MCF 10A (cell line): Measurements from ENCODE around the gene RAVER2. TPM values are rescaled to one million over a fixed set of nuclear protein-coding genes. Genes with fewer than 3 reads are reported as not detected.

ENCODE experiments used
- BruUV-seq: library from RNA; stranded (reverse); fragments of 400-500 nt; replicated peaks from 2 replicates; lab custom pipeline; 2021; lab: Mats Ljungman, UMichigan
- CTCF ChIA-PET: fragments of 300-600 bp; sonication (Branson Sonifier 250); formaldehyde crosslinking; extraction: SDS; loops from one replicate; lab custom pipeline; 2021; ENCODE audit warnings: antibody characterized with exemption, inconsistent platforms; lab: Yijun Ruan, JAX
- POLR2A ChIA-PET: fragments of 300-600, 350-650 bp; sonication (Branson Sonifier 250); formaldehyde crosslinking; extraction: SDS; loops from one replicate; lab custom pipeline; 2020; ENCODE audit warnings: antibody characterized with exemption, inconsistent platforms; lab: Yijun Ruan, JAX
- DNase-seq: peaks from one replicate; pipeline ENCODE4 v3.0.0-alpha.2; 2018; ENCODE audit not compliant: unreplicated experiment
- H3K27ac Mint-ChIP-seq: one replicate; pipeline ENCODE4 v1.8.0; 2022; ENCODE audit warnings: mild to moderate bottlenecking, low read depth, mixed read lengths; ENCODE audit not compliant: unreplicated experiment
- H3K27me3 Mint-ChIP-seq: one replicate; pipeline ENCODE4 v1.8.0; 2022; ENCODE audit warnings: mixed read lengths; ENCODE audit not compliant: insufficient read depth, unreplicated experiment
- H3K36me3 Mint-ChIP-seq: one replicate; pipeline ENCODE4 v1.8.0; 2022; ENCODE audit warnings: mild to moderate bottlenecking, moderate library complexity, mixed read lengths; ENCODE audit not compliant: insufficient read depth, unreplicated experiment
- H3K4me1 Mint-ChIP-seq: one replicate; pipeline ENCODE4 v1.8.0; 2022; ENCODE audit warnings: mixed read lengths; ENCODE audit not compliant: insufficient read depth, unreplicated experiment
- H3K4me3 Mint-ChIP-seq: one replicate; pipeline ENCODE4 v1.8.0; 2022; ENCODE audit warnings: mild to moderate bottlenecking, moderate library complexity, mixed read lengths; ENCODE audit not compliant: unreplicated experiment
- H3K9me3 Mint-ChIP-seq: one replicate; pipeline ENCODE4 v1.8.0; 2022; ENCODE audit warnings: mixed read lengths; ENCODE audit not compliant: unreplicated experiment
- CTCF ChIP-seq: fragments of 200-600 bp; IDR thresholded peaks from one replicate; pipeline ENCODE4 v1.8.0; 2022; ENCODE audit warnings: antibody characterized with exemption, mild to moderate bottlenecking; ENCODE audit not compliant: unreplicated experiment
- intact Hi-C: fragments of 100-400 bp; cut with micrococcal nuclease; formaldehyde crosslinking; loops from 2 replicates; pipeline ENCODE4 v1.14.1; 2022
- total RNA-seq: library from RNA; stranded (reverse); gene quantifications from 2 replicates; pipeline ENCODE4 v1.2.3, GENCODE V29; 2022

The RAVER2 gene
- total RNA-seq, 1 experiment from 2014 or later, result 5.9 TPM

- no peaks in the 10 kb centered on the region for H3K9me3 Mint-ChIP-seq
- intact Hi-C loops, result no loop called here
- no TSS peak for BruUV-seq
- no peak overlapping the region for H3K27ac Mint-ChIP-seq
- ChIA-PET POLR2A (interaction anchor here (1.4 kb wide), 1 partner anchor 22 kb away, joined by 6 read pairs; no protein-coding TSS in a partner anchor), CTCF (interaction anchor here (1.4 kb wide), 1 partner anchor 13 kb away, joined by 3 read pairs; no protein-coding TSS in a partner anchor)
- TF ChIP-seq CTCF, result no peak
- H3K4me1 Mint-ChIP-seq, result no peaks in the 10 kb centered on the region
- H3K27me3 Mint-ChIP-seq, result no peaks in the 10 kb centered on the region
- no peak overlapping the region for H3K4me3 Mint-ChIP-seq
- H3K36me3 Mint-ChIP-seq, result peaks cover 41% of the 10 kb centered on the region
- no peak for DNase-seq
These were observed 132.7 kb downstream of the RAVER2 start for GRCh38 chr1:64877598-64877997.

DNA sequence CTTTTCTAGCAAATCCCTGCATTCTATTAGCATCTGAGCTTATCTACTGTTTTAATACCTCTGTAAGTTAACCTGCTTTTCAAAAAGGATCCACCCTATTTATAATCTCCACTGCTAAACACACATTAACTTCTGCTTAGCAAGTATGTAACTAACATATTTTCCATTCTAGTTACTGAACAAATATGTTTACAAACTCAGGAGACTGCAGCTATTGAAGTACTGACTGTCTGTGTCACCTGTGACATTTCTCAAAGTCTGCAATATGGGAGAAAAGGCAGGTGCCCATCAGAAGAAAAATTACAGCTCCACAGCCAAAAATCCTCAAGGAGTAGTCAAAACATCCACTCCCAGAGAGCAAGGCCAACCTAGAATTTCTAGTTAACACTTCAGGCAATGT is 133.2 kb downstream of the RAVER2 start:
- Mint-ChIP-seq H3K27ac (no peak overlapping the region), H3K4me3 (no peak overlapping the region), H3K9me3 (no peaks in the 10 kb centered on the region), H3K4me1 (no peaks in the 10 kb centered on the region), H3K36me3 (peaks cover 41% of the 10 kb centered on the region), H3K27me3 (no peaks in the 10 kb centered on the region)
- TF ChIP-seq CTCF, result no peak
- DNase-seq, result no peak
- ChIA-PET CTCF (no interaction called here), POLR2A (interaction anchor here (1.4 kb wide), 1 partner anchor 22 kb away, joined by 6 read pairs; no protein-coding TSS in a partner anchor)
- no TSS peak for BruUV-seq
- intact Hi-C loops, result no loop called here

- H3K27me3 Mint-ChIP-seq, result no peaks in the 10 kb centered on the region
- peaks cover 36% of the 10 kb centered on the region for H3K36me3 Mint-ChIP-seq
- no peak for TF ChIP-seq CTCF
- intact Hi-C loops, result no loop called here
- no peaks in the 10 kb centered on the region for H3K4me1 Mint-ChIP-seq
- no peak for DNase-seq
- POLR2A ChIA-PET, result no interaction called here
- H3K9me3 Mint-ChIP-seq, result no peaks in the 10 kb centered on the region
- no peak overlapping the region for H3K4me3 Mint-ChIP-seq
- no peak overlapping the region for H3K27ac Mint-ChIP-seq
- no TSS peak for BruUV-seq
- CTCF ChIA-PET, result interaction anchor here (0.8 kb wide), 1 partner anchor 14 kb away, joined by 6 read pairs; no protein-coding TSS in a partner anchor
These were observed 134.2 kb downstream of the RAVER2 start for GRCh38 chr1:64878931-64879611.

GRCh38 chr1:64880449-64880848 is 135.6 kb downstream of the RAVER2 start:
- no peak for TF ChIP-seq CTCF
- Mint-ChIP-seq H3K9me3 (no peaks in the 10 kb centered on the region), H3K4me3 (no peak overlapping the region)

More at GRCh38 chr1:64880449-64880848, 135.6 kb downstream of the RAVER2 start:
- intact Hi-C loops, result no loop called here
- ChIA-PET CTCF (interaction anchor here (0.6 kb wide), 1 partner anchor 247 kb away, joined by 4 read pairs; no protein-coding TSS in a partner anchor), POLR2A (interaction anchor here (0.7 kb wide), 1 partner anchor 109 kb away, joined by 3 read pairs; no protein-coding TSS in a partner anchor)
- BruUV-seq, result no TSS peak
- no peak for DNase-seq
- Mint-ChIP-seq H3K4me1 (no peaks in the 10 kb centered on the region), H3K27ac (no peak overlapping the region), H3K27me3 (no peaks in the 10 kb centered on the region), H3K36me3 (peaks cover 36% of the 10 kb centered on the region)
